GM12874 (cell line): ENCODE results near the gene PXT1.

Source experiments
- CTCF ChIP-seq: IDR thresholded peaks from 2 replicates; pipeline ENCODE4 v1.5.1; 2011; ENCODE audit warnings: low read depth, mild to moderate bottlenecking, control low read depth, low read length, moderate library complexity; ENCODE audit not compliant: insufficient read depth

PXT1 gene

GRCh38 chr6:36384095-36384494 lies 58.6 kb downstream of the PXT1 start:
- no peak for TF ChIP-seq CTCF

- TF ChIP-seq CTCF: no peak
These were observed 59.0 kb downstream of the PXT1 start for GRCh38 chr6:36383606-36384005.

GRCh38 chr6:36382976-36383375 lies 59.7 kb downstream of the PXT1 start:
- no peak for TF ChIP-seq CTCF

GRCh38 chr6:36381502-36382389 lies 60.9 kb downstream of the PXT1 start:
- no peak for TF ChIP-seq CTCF

- TF ChIP-seq CTCF: no peak
These were observed 62.5 kb downstream of the PXT1 start for GRCh38 chr6:36380166-36380565.

GRCh38 chr6:36378936-36379335 lies 63.7 kb downstream of the PXT1 start:
- no peak for TF ChIP-seq CTCF

- TF ChIP-seq CTCF: no peak
These were observed 64.3 kb downstream of the PXT1 start for GRCh38 chr6:36378243-36378920.
